ENCODE data around the gene HAPLN3. TPM values are rescaled to one million over a fixed set of nuclear protein-coding genes. Genes with fewer than 3 reads are reported as not detected.

HAPLN3 gene
- polyA plus RNA-seq, 1 donor (not counting 4 experiments of a cell fraction or from before 2014, with no cell fraction given): 1.4 TPM

DNA sequence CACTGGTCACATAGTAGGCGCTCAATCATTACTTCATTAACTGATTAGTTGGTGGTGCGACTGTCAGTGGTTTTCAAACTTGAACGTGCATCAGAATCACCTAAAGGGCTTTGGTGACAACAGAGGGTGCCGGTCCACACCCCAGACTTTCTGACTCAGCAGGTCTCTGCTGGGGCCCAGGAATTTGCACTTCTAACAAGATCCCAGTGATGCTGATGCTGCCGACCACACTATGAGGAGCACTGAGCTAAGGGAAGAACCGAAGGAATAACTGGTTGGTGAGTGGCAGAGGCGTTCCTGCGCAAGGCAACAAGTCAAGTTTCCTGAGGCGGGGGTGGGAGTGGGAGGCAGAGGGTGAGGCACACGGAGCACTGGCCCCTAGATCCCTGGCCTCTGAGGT, 18.8 kb downstream of the HAPLN3 start:
- Histone ChIP-seq H3K9me1 (ENCODE audit: control insufficient read depth, extremely low read depth, insufficient read depth, low read length) (no peaks in the 10 kb centered on the region), H3K4me3 (ENCODE audit: control insufficient read depth in 2 of 3, extremely low read depth in 1 of 3, insufficient read depth in 2 of 3, low read depth in 1 of 3, low read length in 3 of 3) (no peak overlapping the region), H3K4me1 (ENCODE audit: control insufficient read depth, extremely low read depth, insufficient read depth, low read length) (no peaks in the 10 kb centered on the region), H3K9me3 (ENCODE audit: control insufficient read depth, low read depth, low read length) (no peaks in the 10 kb centered on the region), H3K36me3 (ENCODE audit: control insufficient read depth in 2 of 2, extremely low read depth in 1 of 2, insufficient read depth in 2 of 2, low read length in 2 of 2) (no peaks in the 10 kb centered on the region), H2AFZ (ENCODE audit: control insufficient read depth, low read length) (no peak overlapping the region), H3K4me2 (ENCODE audit: control insufficient read depth, extremely low read depth, insufficient read depth, low read depth, low read length) (no peak overlapping the region), H3K9ac (ENCODE audit: control insufficient read depth, extremely low read depth, insufficient read depth, low read length) (no peak overlapping the region), H3K27ac (ENCODE audit: control insufficient read depth, insufficient read depth, low read length) (no peak overlapping the region), H4K20me1 (ENCODE audit: control insufficient read depth, extremely low read depth, insufficient read depth, low read length) (no peaks in the 10 kb centered on the region), H3K79me2 (ENCODE audit: control insufficient read depth, insufficient read depth, low read length) (no peaks in the 10 kb centered on the region), H3K27me3 (ENCODE audit: control insufficient read depth, extremely low read depth, insufficient read depth, low read length) (no peaks in the 10 kb centered on the region)
- no peak for DNase-seq (ENCODE audit: low read depth, low spot score)
- FAIRE-seq: no peak
- dilution Hi-C loops (cut with MboI; ENCODE audit: extremely low pct_ligation_motif_present, low sequenced_read_pairs): no loop called here
- TF ChIP-seq EZH2 (IDR thresholded peaks at IDR 0.05; ENCODE audit: low read length): no peak
- TF ChIP-seq, protein P1, sequence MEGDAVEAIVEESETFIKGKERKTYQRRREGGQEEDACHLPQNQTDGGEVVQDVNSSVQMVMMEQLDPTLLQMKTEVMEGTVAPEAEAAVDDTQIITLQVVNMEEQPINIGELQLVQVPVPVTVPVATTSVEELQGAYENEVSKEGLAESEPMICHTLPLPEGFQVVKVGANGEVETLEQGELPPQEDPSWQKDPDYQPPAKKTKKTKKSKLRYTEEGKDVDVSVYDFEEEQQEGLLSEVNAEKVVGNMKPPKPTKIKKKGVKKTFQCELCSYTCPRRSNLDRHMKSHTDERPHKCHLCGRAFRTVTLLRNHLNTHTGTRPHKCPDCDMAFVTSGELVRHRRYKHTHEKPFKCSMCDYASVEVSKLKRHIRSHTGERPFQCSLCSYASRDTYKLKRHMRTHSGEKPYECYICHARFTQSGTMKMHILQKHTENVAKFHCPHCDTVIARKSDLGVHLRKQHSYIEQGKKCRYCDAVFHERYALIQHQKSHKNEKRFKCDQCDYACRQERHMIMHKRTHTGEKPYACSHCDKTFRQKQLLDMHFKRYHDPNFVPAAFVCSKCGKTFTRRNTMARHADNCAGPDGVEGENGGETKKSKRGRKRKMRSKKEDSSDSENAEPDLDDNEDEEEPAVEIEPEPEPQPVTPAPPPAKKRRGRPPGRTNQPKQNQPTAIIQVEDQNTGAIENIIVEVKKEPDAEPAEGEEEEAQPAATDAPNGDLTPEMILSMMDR (optimal IDR thresholded peaks at IDR 0.05 in 1 of 3, IDR thresholded peaks at IDR 0.05 in 1 of 3, conservative IDR thresholded peaks at IDR 0.05 in 1 of 3; ENCODE audit: extremely low read depth in 1 of 3, insufficient read depth in 2 of 3, low read length in 3 of 3): no peak

DNA sequence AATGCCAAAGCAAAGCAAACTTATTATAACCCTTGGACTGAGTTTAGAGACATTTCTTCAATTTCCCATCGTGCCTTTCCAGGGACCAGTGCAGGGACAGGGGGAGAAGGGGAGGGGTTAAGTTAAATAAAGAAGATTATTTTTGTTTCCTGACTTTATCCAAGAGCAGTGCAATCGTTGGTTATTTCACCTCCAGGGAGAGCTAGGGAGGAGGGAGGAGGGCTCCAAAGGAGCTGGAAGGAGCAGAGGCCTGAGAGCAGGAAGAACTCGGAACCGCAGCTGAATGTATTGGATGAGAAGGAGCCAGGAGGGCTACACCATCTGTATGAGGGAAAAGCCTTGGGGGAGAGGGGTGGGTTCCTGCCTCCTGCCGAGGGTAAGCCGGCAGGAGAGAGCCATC, 20.7 kb downstream of the HAPLN3 start:
- no peaks in the 10 kb centered on the region for H3K4me1 ChIP-seq (ENCODE audit: control insufficient read depth, extremely low read depth, insufficient read depth, low read length)
- TF ChIP-seq EZH2 (IDR thresholded peaks at IDR 0.05; ENCODE audit: low read length): no peak
- TF ChIP-seq, protein P1 (optimal IDR thresholded peaks at IDR 0.05 in 1 of 3, IDR thresholded peaks at IDR 0.05 in 1 of 3, conservative IDR thresholded peaks at IDR 0.05 in 1 of 3; ENCODE audit: extremely low read depth in 1 of 3, insufficient read depth in 2 of 3, low read length in 3 of 3): no peak
- FAIRE-seq (no peak), DNase-seq (ENCODE audit: low read depth, low spot score) (no peak)
- H3K9me3 ChIP-seq (ENCODE audit: control insufficient read depth, low read depth, low read length): peaks cover 2% of the 10 kb centered on the region
- no peaks in the 10 kb centered on the region for H3K27me3 ChIP-seq (ENCODE audit: control insufficient read depth, extremely low read depth, insufficient read depth, low read length)
- H3K4me3 ChIP-seq (ENCODE audit: control insufficient read depth in 2 of 3, extremely low read depth in 1 of 3, insufficient read depth in 2 of 3, low read depth in 1 of 3, low read length in 3 of 3): no peak overlapping the region
- H3K27ac ChIP-seq (ENCODE audit: control insufficient read depth, insufficient read depth, low read length): no peak overlapping the region
- H2AFZ ChIP-seq (ENCODE audit: control insufficient read depth, low read length): no peak overlapping the region
- H3K4me2 ChIP-seq (ENCODE audit: control insufficient read depth, extremely low read depth, insufficient read depth, low read depth, low read length): no peak overlapping the region
- H4K20me1 ChIP-seq (ENCODE audit: control insufficient read depth, extremely low read depth, insufficient read depth, low read length): no peaks in the 10 kb centered on the region
- dilution Hi-C loops (cut with MboI; ENCODE audit: extremely low pct_ligation_motif_present, low sequenced_read_pairs): no loop called here
- H3K9ac ChIP-seq (ENCODE audit: control insufficient read depth, extremely low read depth, insufficient read depth, low read length): no peak overlapping the region
- H3K9me1 ChIP-seq (ENCODE audit: control insufficient read depth, extremely low read depth, insufficient read depth, low read length): no peaks in the 10 kb centered on the region
- H3K36me3 ChIP-seq (ENCODE audit: control insufficient read depth in 2 of 2, extremely low read depth in 1 of 2, insufficient read depth in 2 of 2, low read length in 2 of 2): no peaks in the 10 kb centered on the region
- H3K79me2 ChIP-seq (ENCODE audit: control insufficient read depth, insufficient read depth, low read length): no peaks in the 10 kb centered on the region
